Gastrocnemius medialis (tissue), 4 donors: Measurements from ENCODE around the gene RAD21L1.

Experiments used
- POLR2A ChIP-seq, 2 donors: fragments of 450-650 bp; IDR thresholded peaks; one replicate each; pipeline ENCODE4 v1.6.1; 2017; ENCODE audit warnings: antibody characterized with exemption in 2 of 2, mild to moderate bottlenecking in 2 of 2, moderate library complexity in 2 of 2
- TF ChIP-seq, protein P1 (sequence below), 5 experiments: fragments of 450-650 bp in 3 of 5; fragments of 200-600 bp in 2 of 5; sonication (generic) in 2 of 5; IDR thresholded peaks in 4 of 5; conservative IDR thresholded peaks in 1 of 5; 1 replicate in 4 of 5; 2 replicates in 1 of 5; pipeline ENCODE4 v1.5.1; 2016 to 2019; ENCODE audit warnings: antibody characterized with exemption in 5 of 5, mild to moderate bottlenecking in 3 of 5, moderate library complexity in 3 of 5

DNA sequence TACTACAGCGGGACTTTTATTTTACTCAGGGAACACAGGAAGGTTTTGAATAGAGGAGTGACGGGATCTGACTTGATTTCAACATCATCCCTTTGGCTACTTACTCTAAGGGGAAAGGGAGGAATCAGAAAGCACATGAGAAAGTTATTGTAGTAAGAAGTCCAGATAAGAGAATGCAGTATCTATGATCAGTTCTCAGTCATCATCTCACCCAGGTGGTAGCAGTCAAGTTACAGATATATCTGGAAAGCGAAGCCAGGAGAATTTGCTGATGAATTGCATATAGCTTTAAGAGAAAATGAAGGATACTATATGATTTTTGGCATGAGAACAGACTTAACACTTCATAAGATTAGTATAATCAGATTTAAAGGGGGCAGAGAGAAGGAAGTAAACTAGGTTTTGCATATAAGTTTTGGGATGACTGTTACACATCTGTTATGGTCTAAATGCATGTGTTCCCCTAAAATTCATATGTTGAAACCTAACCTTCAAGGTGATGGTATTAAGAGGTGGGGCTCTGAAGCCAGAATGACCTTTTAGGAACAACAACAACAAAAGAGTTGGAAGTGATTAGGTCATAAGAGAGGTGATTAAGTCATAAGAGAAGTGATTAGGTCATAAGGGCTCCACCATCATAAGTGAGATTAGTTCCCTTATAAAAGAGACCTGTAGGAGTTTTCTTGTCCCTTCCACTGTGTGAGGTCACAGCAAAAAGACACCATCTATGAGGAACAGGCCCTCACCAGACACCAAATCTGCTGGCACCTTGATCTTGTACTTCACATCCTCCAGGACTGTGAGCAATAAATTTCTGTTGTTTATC lies 6.7 kb downstream of the RAD21L1 start:
- TF ChIP-seq, protein P1, sequence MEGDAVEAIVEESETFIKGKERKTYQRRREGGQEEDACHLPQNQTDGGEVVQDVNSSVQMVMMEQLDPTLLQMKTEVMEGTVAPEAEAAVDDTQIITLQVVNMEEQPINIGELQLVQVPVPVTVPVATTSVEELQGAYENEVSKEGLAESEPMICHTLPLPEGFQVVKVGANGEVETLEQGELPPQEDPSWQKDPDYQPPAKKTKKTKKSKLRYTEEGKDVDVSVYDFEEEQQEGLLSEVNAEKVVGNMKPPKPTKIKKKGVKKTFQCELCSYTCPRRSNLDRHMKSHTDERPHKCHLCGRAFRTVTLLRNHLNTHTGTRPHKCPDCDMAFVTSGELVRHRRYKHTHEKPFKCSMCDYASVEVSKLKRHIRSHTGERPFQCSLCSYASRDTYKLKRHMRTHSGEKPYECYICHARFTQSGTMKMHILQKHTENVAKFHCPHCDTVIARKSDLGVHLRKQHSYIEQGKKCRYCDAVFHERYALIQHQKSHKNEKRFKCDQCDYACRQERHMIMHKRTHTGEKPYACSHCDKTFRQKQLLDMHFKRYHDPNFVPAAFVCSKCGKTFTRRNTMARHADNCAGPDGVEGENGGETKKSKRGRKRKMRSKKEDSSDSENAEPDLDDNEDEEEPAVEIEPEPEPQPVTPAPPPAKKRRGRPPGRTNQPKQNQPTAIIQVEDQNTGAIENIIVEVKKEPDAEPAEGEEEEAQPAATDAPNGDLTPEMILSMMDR (IDR thresholded peaks at IDR 0.05 in 4 of 5, conservative IDR thresholded peaks at IDR 0.05 in 1 of 5): no peak
- TF ChIP-seq POLR2A (IDR thresholded peaks at IDR 0.05): no peak
